Sigmoid colon (tissue), 7 donors: ENCODE results near the gene RIMKLB. TPM values are rescaled to one million over a fixed set of nuclear protein-coding genes. Genes with fewer than 3 reads are reported as not detected.

Experiments used
- DNase-seq: peaks from one replicate; pipeline ENCODE4 v3.0.0-alpha.2; 2019
- H3K27ac ChIP-seq, 4 donors: fragments of 200-600 bp; sonication (generic); one replicate each; pipeline ENCODE4 v1.5.1; 2016 to 2019; ENCODE audit warnings: mild to moderate bottlenecking in 1 of 4
- H3K27me3 ChIP-seq, 3 donors: fragments of 200-600 bp; sonication (generic); one replicate each; pipeline ENCODE4 v1.5.1; 2019; ENCODE audit warnings: mild to moderate bottlenecking in 1 of 3
- H3K36me3 ChIP-seq, 4 donors: fragments of 200-600 bp; sonication (generic); one replicate each; pipeline ENCODE4 v1.5.1; 2016 to 2019
- H3K4me1 ChIP-seq, 4 donors: fragments of 200-600 bp; sonication (generic); one replicate each; pipeline ENCODE4 v1.5.1; 2017 to 2019
- H3K4me3 ChIP-seq, 4 donors: fragments of 200-600 bp; sonication (generic); one replicate each; pipeline ENCODE4 v1.5.1; 2017 to 2019; ENCODE audit warnings: mild to moderate bottlenecking in 2 of 4, moderate library complexity in 1 of 4
- H3K9me3 ChIP-seq, 4 donors: fragments of 200-600 bp in 3 of 4; sonication (generic) in 3 of 4; one replicate each; pipeline versions ENCODE4 v1.5.1 to v1.6.1; 2013 to 2019
- EP300 ChIP-seq, 4 donors: sonication (generic); formaldehyde crosslinking; IDR thresholded peaks; one replicate each; pipeline ENCODE4 v1.6.1; 2017; ENCODE audit warnings: antibody characterized with exemption in 4 of 4
- POLR2A ChIP-seq, 2 donors: fragments of 450-650 bp; IDR thresholded peaks; one replicate each; pipeline ENCODE4 v1.6.1; 2016; ENCODE audit warnings: antibody characterized with exemption in 2 of 2, mild to moderate bottlenecking in 2 of 2, moderate library complexity in 2 of 2
- POLR2AphosphoS5 ChIP-seq, 4 donors: sonication (generic); formaldehyde crosslinking; IDR thresholded peaks; one replicate each; pipeline ENCODE4 v1.6.1; 2017; ENCODE audit warnings: antibody characterized with exemption in 4 of 4
- WGBS, 2 donors: extraction: QIAGEN DNeasy Blood & Tissue Kit; methylation state at CpG; one replicate each; pipeline ENCODE4 v1.1.7; 2013; 5-methylcytosine and 5-hydroxymethylcytosine counted together
- intact Hi-C: fragments of 100-400 bp; cut with DNase I; formaldehyde crosslinking; loops from one replicate; pipeline ENCODE4 v1.15.1; 2023
- polyA plus RNA-seq, 3 donors: library from polyadenylated mRNA; stranded (reverse); fragments of 200-250 nt; gene quantifications; one replicate each; pipeline ENCODE4 v1.2.3, GENCODE V29; 2013
- total RNA-seq, 4 donors: library from RNA; depleted of rRNA; stranded (reverse); fragments of >200 nt; gene quantifications; one replicate each; pipeline ENCODE4 v1.1.0, GENCODE V29; 2016
- TF ChIP-seq, protein P1 (sequence below), 4 experiments: fragments of 450-650 bp in 3 of 4; fragments of 200-600 bp in 1 of 4; IDR thresholded peaks; one replicate each; pipeline ENCODE4 v1.5.1; 2016 to 2019; ENCODE audit warnings: antibody characterized with exemption in 4 of 4, mild to moderate bottlenecking in 3 of 4, moderate library complexity in 2 of 4
- donor health status: healthy with polysubstance abuse.
- donor health status: Bipolar disorder and iron deficiency.
- donor health status: healthy.

RIMKLB gene, protein sequence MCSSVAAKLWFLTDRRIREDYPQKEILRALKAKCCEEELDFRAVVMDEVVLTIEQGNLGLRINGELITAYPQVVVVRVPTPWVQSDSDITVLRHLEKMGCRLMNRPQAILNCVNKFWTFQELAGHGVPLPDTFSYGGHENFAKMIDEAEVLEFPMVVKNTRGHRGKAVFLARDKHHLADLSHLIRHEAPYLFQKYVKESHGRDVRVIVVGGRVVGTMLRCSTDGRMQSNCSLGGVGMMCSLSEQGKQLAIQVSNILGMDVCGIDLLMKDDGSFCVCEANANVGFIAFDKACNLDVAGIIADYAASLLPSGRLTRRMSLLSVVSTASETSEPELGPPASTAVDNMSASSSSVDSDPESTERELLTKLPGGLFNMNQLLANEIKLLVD
- 10 to 100 TPM; 52.3 to 60.4 (median 57.6) TPM for total RNA-seq
- polyA plus RNA-seq: 1 to 10 TPM in 2 of 3 donors, under 1 TPM in 1; 0.23 to 8.5 (median 8.4) TPM

DNA sequence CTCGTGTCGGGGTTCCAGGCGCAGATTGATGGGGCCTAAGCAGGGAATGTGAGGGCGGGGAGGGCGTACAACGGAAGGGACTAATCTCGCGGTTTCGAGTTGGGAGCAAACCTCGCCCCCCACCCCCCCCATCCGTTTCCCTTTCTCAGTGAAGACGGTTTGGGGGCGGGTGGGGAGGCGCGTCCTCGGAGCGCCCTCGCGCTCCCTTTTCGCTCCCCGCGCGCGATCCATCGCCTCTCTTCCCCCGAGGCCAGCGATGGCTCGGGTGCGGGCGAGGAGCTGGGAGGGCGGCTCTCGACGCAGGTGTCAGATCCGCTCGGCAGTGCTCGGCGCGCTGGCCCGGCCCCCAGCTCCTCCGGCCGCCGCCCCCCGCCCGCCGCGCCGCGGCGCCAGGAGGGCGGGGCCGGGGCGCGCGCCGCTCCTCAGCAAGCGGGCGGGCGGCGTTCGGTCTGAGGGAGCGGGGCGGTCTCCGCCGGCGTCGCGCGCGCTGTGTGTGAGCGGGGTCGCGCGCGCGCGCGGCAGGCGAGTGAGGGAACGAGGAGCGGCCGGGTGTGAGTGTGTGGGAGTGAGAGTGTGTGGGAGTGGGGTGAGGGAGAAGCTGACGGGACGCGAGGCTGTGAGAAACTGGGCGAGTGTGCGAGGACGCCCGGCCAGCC, at the start of gene RIMKLB:
RIMKLB (plus strand) TSS at position 516 of the 656 bp plus-strand sequence. CDS start 15,876 bp downstream, outside the sequence.
- Histone ChIP-seq H3K4me1 (peaks cover 3 to 59% (median 44%) of the 10 kb centered on the region in 4 donors), H3K4me3 (peak within 1 kb of the TSS; percentile 76 to 94 (median 87)), H3K27me3 (no peaks in the 10 kb centered on the region), H3K36me3 (no peaks in the 10 kb centered on the region), H3K9me3 (no peaks in the 10 kb centered on the region), H3K27ac (peak within 1 kb of the TSS; percentile 95 to 98 (median 96))
- intact Hi-C loops: loop anchor here (5.0 kb wide), 1 partner anchor 660 kb away; no protein-coding TSS in a partner anchor
- WGBS, 2 donors: 1% methylated on average over 88 of the region's 88 CpGs
- peak; percentile 93 for DNase-seq
- TF ChIP-seq EP300 (IDR thresholded peaks at IDR 0.05): peak in 1 of 4 donors; percentile 8
- TF ChIP-seq, protein P1, sequence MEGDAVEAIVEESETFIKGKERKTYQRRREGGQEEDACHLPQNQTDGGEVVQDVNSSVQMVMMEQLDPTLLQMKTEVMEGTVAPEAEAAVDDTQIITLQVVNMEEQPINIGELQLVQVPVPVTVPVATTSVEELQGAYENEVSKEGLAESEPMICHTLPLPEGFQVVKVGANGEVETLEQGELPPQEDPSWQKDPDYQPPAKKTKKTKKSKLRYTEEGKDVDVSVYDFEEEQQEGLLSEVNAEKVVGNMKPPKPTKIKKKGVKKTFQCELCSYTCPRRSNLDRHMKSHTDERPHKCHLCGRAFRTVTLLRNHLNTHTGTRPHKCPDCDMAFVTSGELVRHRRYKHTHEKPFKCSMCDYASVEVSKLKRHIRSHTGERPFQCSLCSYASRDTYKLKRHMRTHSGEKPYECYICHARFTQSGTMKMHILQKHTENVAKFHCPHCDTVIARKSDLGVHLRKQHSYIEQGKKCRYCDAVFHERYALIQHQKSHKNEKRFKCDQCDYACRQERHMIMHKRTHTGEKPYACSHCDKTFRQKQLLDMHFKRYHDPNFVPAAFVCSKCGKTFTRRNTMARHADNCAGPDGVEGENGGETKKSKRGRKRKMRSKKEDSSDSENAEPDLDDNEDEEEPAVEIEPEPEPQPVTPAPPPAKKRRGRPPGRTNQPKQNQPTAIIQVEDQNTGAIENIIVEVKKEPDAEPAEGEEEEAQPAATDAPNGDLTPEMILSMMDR (IDR thresholded peaks at IDR 0.05): no peak
- TF ChIP-seq POLR2AphosphoS5 (IDR thresholded peaks at IDR 0.05): peak; percentile 53 to 85 (median 76)
- peak; percentile 50 to 67 for TF ChIP-seq POLR2A (IDR thresholded peaks at IDR 0.05)

DNA sequence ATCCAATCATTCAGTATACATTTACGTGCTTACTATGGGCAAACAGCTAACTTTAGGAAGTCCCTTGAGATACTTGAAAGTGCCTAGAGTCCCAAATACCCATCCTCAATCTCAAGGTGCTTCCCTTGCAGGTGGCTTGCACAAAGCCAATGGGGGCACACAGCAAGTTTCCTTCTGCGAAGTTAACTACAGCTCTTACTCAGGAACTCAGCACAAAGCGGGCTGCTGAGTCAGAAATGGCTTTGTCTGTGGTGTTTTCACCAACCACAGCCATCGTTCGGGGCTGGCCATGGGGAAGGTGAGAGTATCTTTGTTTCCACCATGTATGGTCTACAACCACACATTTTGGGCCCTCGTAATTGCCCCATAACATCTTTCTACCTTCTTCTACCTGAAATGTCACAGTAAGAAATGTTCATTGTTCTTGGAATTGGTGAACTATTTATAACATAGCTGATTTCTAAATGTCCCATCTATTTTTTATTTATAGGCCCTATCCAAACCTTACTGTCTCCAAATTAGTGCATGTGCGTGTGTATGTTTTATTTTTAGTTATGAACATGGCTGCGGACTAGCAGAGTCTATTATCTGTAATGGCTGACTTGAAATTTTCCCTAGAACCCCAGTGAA, 49.1 kb upstream of the RIMKLB start:
- H3K27me3 ChIP-seq: no peaks in the 10 kb centered on the region
- TF ChIP-seq EP300 (IDR thresholded peaks at IDR 0.05) (no peak), POLR2A (IDR thresholded peaks at IDR 0.05) (no peak)
- H3K9me3 ChIP-seq: no peaks in the 10 kb centered on the region
- WGBS, 2 donors: 67 to 82% methylated on average over 8 of the region's 8 CpGs
- no peaks in the 10 kb centered on the region for H3K36me3 ChIP-seq
- no peak for DNase-seq
- intact Hi-C loops: no loop called here
- H3K27ac ChIP-seq: no peak overlapping the region
- H3K4me3 ChIP-seq: no peak overlapping the region
- no peaks in the 10 kb centered on the region for H3K4me1 ChIP-seq

- intact Hi-C loops: loop anchor here (5.0 to 10.0 kb wide), 2 partner anchors 237 to 379 kb away; no protein-coding TSS in a partner anchor
These were observed 42.4 kb upstream of the RIMKLB start for GRCh38 chr12:8655421-8655820.

DNA sequence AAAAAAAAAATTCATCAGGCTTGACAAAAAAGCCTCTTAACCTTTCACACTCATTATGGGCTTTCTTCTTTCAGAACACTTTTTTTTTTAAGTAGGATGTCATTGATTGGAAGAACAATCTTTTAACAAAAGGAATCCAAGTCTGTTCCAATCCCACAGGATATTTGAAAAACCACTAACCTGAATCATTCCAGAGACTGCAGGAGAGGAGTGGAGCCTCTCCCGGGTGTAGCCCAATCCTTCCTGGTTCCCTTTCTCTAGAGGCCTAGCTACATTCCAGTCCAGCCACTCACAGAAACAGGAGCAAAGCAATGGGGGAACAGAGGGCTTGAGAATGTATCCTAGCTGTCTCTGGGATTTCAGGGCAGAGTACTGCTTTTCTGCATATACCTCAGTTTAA, 39.4 kb upstream of the RIMKLB start:
- Histone ChIP-seq H3K36me3 (no peaks in the 10 kb centered on the region), H3K27ac (peak overlapping the region in 1 of 4 donors; percentile 47), H3K27me3 (no peaks in the 10 kb centered on the region), H3K9me3 (no peaks in the 10 kb centered on the region), H3K4me3 (no peak overlapping the region), H3K4me1 (peaks cover 0 to 2% (median 0%) of the 10 kb centered on the region in 4 donors)
- DNase-seq: no peak
- intact Hi-C loops: loop anchor here (5.0 to 10.0 kb wide), 2 partner anchors 234 to 376 kb away; no protein-coding TSS in a partner anchor
- TF ChIP-seq POLR2AphosphoS5 (IDR thresholded peaks at IDR 0.05) (no peak), POLR2A (IDR thresholded peaks at IDR 0.05) (no peak)
- TF ChIP-seq, protein P1 (IDR thresholded peaks at IDR 0.05): no peak
- 20 to 55% methylated on average over 1 of the region's 1 CpG for WGBS, 2 donors

More at GRCh38 chr12:8655421-8655820, 42.4 kb upstream of the RIMKLB start:
- 72 to 86% methylated on average over 6 of the region's 6 CpGs for WGBS, 2 donors
- Histone ChIP-seq H3K9me3 (no peaks in the 10 kb centered on the region), H3K27ac (no peak overlapping the region), H3K27me3 (no peaks in the 10 kb centered on the region), H3K4me1 (no peaks in the 10 kb centered on the region), H3K4me3 (no peak overlapping the region), H3K36me3 (no peaks in the 10 kb centered on the region)
- no peak for DNase-seq
- TF ChIP-seq EP300 (IDR thresholded peaks at IDR 0.05) (no peak), POLR2AphosphoS5 (IDR thresholded peaks at IDR 0.05) (no peak), POLR2A (IDR thresholded peaks at IDR 0.05) (no peak)
- TF ChIP-seq, protein P1 (IDR thresholded peaks at IDR 0.05): no peak
